Suprapubic skin (tissue), 4 donors: ENCODE results near the gene IRGQ.

Source experiments
- CTCF ChIP-seq, 2 donors: fragments of 200-600 bp in 1 of 2; fragments of 450-650 bp in 1 of 2; sonication (generic) in 1 of 2; IDR thresholded peaks; one replicate each; pipeline ENCODE4 v1.5.1; 2016 to 2019; ENCODE audit warnings: antibody characterized with exemption in 2 of 2, mild to moderate bottlenecking in 1 of 2, moderate library complexity in 1 of 2
- EP300 ChIP-seq: sonication (generic); formaldehyde crosslinking; IDR thresholded peaks from one replicate; pipeline ENCODE4 v1.6.1; 2017; ENCODE audit warnings: antibody characterized with exemption
- POLR2AphosphoS5 ChIP-seq, 3 donors: sonication (generic); formaldehyde crosslinking; IDR thresholded peaks; one replicate each; pipeline ENCODE4 v1.6.1; 2017; ENCODE audit warnings: antibody characterized with exemption in 3 of 3

GRCh38 chr19:43622070-43622469 is 26.1 kb upstream of the IRGQ start:
- TF ChIP-seq CTCF (IDR thresholded peaks at IDR 0.05) = no peak
- no peak for TF ChIP-seq EP300
- no peak for TF ChIP-seq POLR2AphosphoS5 (IDR thresholded peaks at IDR 0.05)
